Measurements from ENCODE around the gene TMEM170B.
"Not testable (repeated sequence)": the region's sequence is repeated elsewhere in the genome, so short reads cannot be mapped to it uniquely, and the experiment has no call there.

Gene TMEM170B

DNA sequence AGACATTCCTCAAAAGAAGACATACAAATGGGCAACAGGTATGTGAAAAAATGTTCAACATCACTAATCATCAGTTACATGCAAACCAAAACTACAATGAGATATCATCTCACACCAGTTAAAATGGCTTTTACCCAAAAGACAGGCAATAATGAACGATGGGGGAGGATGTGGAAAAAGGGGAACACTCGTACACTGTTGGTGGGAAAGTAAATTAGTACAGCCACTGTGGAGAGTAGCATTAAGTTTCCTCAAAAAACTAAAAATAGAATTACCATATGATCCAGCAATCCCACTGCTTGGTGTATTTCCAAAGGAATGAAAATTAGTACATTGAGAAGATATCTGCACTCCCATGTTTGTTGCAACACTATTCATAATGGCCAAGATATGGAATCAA is 8.6 kb upstream of the TMEM170B start:
- DNase-seq, result peak in 2 of 4 experiments; percentile 53 to 56

- DNase-seq, result no peak
Measured at GRCh38 chr6:11532097-11532496, 5.5 kb upstream of the TMEM170B start.

DNA sequence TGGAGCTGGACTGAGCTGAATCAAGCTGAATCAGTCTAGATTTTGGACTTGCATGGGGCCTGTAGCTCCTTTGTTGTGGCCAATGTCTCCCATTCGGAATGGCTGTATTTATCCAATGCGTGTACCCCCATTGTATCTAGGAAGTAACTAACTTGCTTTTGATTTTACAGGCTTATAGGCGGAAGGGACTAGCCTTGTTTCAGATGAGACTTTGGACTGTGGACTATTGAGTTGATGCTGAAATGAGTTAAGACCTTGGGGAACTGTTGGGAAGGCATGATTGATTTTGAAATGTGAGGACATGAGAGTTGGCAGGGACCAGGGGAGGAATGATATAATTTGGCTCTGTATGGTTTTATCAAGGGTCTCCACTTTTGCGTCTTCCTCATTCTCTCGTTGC is 3.0 kb upstream of the TMEM170B start:
- no peak for DNase-seq

DNA sequence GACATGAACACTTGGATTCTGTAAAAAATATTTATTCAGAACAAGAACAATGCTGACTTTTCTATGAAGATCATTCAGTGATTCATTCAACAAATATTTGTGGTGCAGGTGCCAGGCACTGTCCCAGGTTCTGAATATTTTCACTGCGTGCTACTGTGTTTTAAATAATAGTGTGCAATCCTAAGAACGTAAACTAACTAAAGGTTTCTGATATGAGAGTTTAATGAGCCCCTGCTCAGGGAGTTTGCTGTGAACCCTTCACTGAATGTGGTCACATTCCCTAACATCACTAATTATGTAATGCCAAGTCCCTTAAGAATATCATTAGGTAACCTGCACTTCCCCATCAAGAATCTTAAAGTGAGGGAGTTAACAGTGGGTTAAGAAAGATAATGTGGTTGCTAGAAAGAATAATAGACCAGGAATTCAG is 1.7 kb upstream of the TMEM170B start:
- DNase-seq, result peak in 2 of 4 experiments; percentile 48 to 58

GRCh38 chr6:11536795-11537194 is 754 bp upstream of the TMEM170B start:
- peak in 1 of 4 experiments; percentile 14 for DNase-seq

GRCh38 chr6:11538052-11538818 is 686 bp downstream of the TMEM170B start:
- peak; percentile 14 to 53 (median 41) for DNase-seq

GRCh38 chr6:11538819-11539468 is 1.4 kb downstream of the TMEM170B start:
- DNase-seq, result peak in 2 of 4 experiments; percentile 17 to 40

GRCh38 chr6:11542863-11543262 is 5.3 kb downstream of the TMEM170B start:
- DNase-seq, result peak in 2 of 4 experiments; percentile 46 to 58

DNA sequence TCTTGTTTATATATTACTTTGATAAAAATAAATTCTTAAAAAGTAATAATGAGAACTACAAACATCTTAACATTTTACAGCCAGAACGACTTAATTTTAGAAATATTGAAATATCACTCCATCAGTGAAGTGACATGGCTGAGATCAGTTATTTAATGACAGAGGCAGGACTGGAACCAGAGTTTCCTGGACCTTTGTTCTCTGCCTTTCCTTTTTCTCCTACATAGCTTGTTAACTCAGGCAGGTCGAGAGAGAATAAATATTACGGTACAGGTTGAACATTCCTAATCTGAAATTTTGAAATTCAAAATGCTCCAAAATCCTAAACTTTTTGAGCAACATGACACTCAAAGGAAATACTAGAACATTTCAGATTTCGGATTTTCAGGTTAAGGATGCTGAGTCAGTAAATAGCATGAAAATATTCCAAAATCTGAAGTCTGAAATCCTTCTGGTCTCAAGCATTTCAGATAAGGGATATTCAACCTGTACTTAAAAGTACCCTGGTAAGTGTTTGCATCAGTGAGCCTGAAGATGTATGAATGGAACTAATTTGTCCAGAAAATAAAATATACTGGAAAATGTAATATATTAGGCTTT is 6.5 kb downstream of the TMEM170B start:
- DNase-seq, result no peak

GRCh38 chr6:11547846-11548245 is 10.3 kb downstream of the TMEM170B start:
- DNase-seq, result peak in 2 of 4 experiments; percentile 44 to 55

- not testable (repeated sequence) for DNase-seq
Measured at GRCh38 chr6:11548578-11548977, 11.0 kb downstream of the TMEM170B start.

DNA sequence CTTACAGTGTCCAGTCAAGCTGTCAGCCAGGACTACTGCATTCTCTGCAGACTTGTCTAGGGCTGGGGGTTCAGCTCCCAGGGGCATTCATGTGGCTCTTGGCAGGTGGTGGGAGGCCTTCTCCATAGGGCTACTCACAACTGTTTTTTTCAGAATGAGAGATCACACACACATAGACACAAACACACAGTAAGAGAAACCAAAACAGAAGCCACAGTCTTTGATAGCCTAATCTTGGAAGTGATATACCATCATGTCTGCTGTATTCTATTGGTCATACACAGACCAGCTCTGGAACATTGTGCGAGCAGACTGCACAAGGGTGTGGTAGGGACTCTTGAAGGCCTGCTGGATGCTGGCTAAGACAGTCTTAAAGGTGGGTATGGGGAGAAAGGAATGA is 13.5 kb downstream of the TMEM170B start:
- DNase-seq, result no peak

DNA sequence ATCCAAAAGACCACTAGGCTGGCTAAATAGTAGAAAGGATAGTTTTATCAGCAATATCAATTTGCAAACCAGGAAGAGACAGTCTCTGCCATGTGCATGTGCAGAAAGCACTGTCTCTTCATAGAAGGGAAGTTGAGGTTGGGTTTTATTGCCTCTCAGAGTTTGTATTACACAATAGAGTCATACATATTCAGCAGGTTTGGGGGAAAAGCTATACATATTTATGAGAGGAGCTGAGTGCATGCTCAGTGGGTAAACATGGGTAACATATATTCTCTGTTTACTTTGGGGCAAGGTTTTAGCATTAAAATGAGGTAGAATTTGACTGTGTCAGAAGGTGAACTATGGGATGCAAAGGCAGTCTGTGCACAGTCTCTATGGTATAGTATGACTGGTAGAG is 14.9 kb downstream of the TMEM170B start:
- peak; percentile 40 to 85 (median 67) for DNase-seq

DNA sequence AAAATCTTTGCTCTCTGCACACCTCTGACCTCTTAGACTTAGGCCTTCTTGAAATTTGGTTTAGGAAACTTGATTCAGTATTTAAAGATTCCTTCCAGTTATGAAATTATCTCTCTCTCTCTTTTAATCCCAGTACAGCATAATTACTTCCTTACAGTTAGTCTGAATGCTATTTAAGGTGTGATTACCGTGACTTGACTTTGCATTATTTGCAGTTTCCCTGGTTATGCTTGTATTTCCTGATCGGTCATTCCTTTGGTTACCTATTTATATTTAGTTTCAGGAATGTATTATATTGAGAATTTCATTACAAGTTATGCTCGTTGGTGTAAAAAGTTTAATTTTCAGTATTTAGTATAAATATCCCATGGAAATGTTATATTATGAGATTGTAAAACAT is 16.3 kb downstream of the TMEM170B start:
- DNase-seq, result no peak

DNA sequence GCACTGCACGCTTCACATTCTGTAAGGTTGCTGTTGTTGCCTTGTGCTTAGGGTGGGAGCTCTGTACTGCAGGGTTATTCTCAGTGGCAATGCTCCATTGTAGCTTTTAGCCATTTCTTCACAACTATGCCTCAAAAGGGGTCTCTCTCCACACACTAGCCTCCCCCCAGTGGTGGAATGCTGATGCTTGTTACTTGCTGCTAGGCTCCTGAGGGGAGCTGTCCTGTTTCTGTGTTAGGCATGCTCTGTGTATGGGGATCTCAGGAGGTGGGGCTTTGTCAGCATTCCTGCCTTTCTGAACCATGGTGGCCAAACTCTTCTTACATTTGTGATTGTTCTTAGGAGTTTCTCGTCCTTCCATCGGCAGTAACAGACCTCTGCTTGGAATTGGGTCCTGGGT is 18.8 kb downstream of the TMEM170B start:
- DNase-seq, result no peak

GRCh38 chr6:11563793-11564192 is 26.2 kb downstream of the TMEM170B start:
- DNase-seq, result no peak

DNA sequence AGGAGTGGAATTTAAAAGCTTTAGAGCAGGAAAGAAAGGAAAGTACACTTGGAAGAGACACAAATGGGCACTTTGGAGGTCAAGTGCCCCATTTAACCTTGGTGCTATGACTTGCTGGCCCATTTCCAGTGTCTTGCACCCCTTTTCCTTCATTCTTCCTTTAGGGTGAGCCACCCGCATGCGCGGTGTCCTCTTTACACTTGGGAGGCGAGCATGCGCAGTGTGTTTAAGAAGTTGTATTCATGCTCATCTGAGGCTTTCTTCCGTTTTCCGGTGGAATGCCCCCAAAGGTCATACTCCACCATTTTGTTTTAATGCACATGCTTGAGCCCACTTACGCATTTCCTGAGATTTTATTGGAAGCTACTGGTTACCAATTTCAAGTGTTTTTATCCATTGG is 29.1 kb downstream of the TMEM170B start:
- no peak for DNase-seq

DNA sequence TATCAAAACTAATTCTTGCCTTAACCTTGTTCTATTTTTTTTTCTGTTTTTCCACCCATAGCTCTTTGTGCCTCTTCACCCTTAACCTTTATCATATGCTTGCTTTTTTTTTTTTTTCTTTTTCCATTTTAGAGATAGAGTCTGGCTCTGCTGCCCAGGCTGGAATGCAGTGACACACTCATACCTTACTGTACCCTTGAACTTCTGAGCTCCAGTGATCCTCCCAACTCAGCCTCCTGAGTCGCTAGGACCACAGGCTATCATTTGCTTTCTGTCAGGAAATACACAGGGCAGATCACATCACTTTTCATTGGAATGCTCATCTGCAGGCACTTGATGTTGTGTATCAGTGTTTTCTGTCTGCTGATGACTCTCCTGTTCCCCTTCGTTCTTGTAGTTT is 33.5 kb downstream of the TMEM170B start:
- DNase-seq, result no peak

DNA sequence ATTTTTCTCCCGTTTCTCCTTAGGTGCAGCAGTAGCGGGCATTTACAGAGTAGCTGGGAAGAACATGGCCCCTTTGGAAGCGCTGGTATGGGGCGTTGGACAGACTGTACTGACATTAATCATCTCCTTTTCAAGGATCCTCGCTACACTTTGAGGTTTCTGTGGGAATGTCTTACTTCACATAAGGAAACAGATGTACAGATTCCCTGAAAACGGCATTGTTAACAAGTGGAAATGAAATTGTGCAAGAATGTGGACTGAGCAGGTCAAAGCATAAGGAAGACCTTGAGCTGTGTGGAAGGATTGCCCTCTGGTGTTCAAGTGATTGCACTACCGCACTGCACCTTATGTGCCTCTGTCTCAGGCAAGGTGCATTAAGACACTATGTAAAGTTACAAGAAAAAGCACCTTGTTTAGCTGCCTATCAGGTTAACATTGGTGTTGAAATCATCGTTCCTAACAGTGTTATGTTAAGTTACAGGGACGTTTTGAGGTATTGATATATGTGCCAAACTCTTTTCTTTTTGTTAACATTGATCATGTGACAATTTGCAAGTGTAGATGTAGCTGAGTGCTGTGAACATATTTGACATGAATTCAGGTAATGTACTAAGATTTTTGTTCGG is 38.0 kb downstream of the TMEM170B start:
- peak; percentile 82 to 89 (median 86) for DNase-seq

GRCh38 chr6:11580686-11581405 is 43.3 kb downstream of the TMEM170B start:
- peak in 2 of 4 experiments; percentile 57 to 61 for DNase-seq

GRCh38 chr6:11584244-11584643 is 46.7 kb downstream of the TMEM170B start:
- no peak for DNase-seq

GRCh38 chr6:11585426-11586016 is 48.0 kb downstream of the TMEM170B start:
- peak; percentile 38 to 67 (median 62) for DNase-seq
